Stimulated activated naive CD4-positive, alpha-beta T cell (primary cell): ENCODE results near the gene CASP6.

ENCODE experiments used
- DNase-seq, 6 experiments: peaks; one replicate each; lab custom pipeline; 2025; lab: John Stamatoyannopoulos, UW

The CASP6 gene

GRCh38 chr4:109671350-109671749 lies 31.9 kb downstream of the CASP6 start:
- no peak for DNase-seq

GRCh38 chr4:109665783-109666485 lies 37.3 kb downstream of the CASP6 start:
- no peak for DNase-seq

- DNase-seq, result no peak
These were observed 40.5 kb downstream of the CASP6 start for GRCh38 chr4:109662771-109663170.

GRCh38 chr4:109662116-109662515 lies 41.1 kb downstream of the CASP6 start:
- DNase-seq, result no peak

GRCh38 chr4:109658871-109659410 lies 44.3 kb downstream of the CASP6 start:
- DNase-seq, result peak in 4 of 6 experiments; percentile 7 to 49 (median 28)

- DNase-seq, result no peak
These were observed 45.3 kb downstream of the CASP6 start for GRCh38 chr4:109657854-109658418.

GRCh38 chr4:109655396-109655795 lies 47.8 kb downstream of the CASP6 start:
- DNase-seq, result no peak

GRCh38 chr4:109649872-109650271 lies 53.4 kb downstream of the CASP6 start:
- no peak for DNase-seq

GRCh38 chr4:109648997-109649575 lies 54.2 kb downstream of the CASP6 start:
- peak in 3 of 6 experiments; percentile 59 to 70 (median 68) for DNase-seq

GRCh38 chr4:109648266-109648996 lies 54.8 kb downstream of the CASP6 start:
- peak in 5 of 6 experiments; percentile 17 to 84 (median 81) for DNase-seq

GRCh38 chr4:109645874-109646710 lies 57.2 kb downstream of the CASP6 start:
- peak in 1 of 6 experiments; percentile 35 for DNase-seq

GRCh38 chr4:109640644-109641043 lies 62.6 kb downstream of the CASP6 start:
- DNase-seq, result no peak
